ENCODE results near the gene SRGN.

GRCh38 chr10:69107699-69108098 lies 19.8 kb downstream of the SRGN start:
- TF ChIP-seq CTCF (IDR thresholded peaks at IDR 0.05; ENCODE audit: low read length) (no peak), EZH2 (optimal IDR thresholded peaks at IDR 0.05; ENCODE audit: low read depth, low read length) (no peak)
